HG03575 (cell line): ENCODE data around the gene GATAD2B.
A peak's percentile ranks its signal among the peaks of the same experiment; 100 is the strongest.
"Not testable (repeated sequence)": the region's sequence is repeated elsewhere in the genome, so short reads cannot be mapped to it uniquely, and the experiment has no call there.

Experiments
- ATAC-seq: cut with Tn5 transposase; IDR thresholded peaks from one replicate; pipeline ENCODE4 v1.9.1; 2021; ENCODE audit not compliant: unreplicated experiment, insufficient number of reproducible peaks, low FRiP score; ENCODE audit errors: extremely low read depth

The GATAD2B gene

DNA sequence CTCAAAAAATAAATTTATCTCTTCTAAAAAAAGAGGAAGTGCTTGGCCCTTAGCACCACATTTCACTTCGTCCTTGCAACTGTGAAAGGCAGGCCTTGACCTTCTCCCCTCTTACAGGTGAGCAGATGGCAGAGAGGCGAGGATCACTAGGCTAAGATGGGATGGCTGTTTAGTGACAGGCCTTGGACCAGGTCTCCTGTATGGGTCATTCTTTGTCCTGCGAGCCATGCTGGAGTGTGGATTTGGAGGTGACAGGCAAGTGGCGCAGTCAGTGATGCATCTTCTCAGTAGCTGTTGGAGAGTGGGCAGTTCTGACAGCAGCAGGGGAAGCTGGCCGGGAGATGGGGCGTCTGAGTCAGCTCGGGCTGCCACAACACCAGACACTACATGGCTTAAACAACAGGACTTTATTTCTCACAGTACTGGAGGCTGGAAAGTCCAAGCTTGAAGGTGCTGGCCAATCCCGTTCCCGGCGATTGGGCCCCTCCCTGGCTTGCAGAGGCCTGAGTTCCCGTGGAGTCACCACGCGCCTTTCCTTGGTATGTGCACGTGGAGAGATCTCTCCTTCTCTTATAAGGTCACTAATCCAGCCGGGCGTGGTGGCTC, 131.0 kb downstream of the GATAD2B start:
- no peak for ATAC-seq

DNA sequence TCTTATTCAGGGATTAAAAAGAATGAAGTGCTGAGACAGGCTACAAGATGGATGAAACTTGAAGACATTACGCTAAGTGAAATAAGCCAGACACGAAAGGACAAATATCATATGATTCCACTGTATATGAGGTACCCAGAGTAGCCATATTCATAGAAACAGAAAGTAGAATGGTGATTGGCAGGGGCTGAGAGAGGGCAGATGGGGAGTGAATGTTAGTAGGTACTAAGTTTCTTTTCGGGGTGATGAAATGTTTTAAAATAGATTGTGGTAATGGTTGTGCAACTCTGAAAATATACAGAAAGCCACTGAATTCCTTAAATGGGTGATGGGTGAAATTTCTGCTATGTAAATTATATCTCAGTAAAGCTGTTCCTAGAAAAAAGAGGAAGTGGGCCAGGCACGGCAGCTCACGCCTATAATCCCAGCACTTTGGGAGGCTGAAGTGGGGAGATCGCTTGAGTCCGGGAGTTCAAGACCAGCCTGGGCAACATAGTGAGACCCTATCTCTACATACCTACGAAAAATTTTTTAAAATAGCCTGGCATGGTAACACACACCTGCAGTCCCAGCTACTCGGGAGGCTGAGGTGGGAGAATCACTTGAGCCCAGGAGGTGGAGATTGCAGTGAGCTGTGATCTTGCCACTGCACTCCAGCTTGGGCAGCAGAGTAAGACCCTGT, 131.7 kb downstream of the GATAD2B start:
- peak; percentile 68 for ATAC-seq

DNA sequence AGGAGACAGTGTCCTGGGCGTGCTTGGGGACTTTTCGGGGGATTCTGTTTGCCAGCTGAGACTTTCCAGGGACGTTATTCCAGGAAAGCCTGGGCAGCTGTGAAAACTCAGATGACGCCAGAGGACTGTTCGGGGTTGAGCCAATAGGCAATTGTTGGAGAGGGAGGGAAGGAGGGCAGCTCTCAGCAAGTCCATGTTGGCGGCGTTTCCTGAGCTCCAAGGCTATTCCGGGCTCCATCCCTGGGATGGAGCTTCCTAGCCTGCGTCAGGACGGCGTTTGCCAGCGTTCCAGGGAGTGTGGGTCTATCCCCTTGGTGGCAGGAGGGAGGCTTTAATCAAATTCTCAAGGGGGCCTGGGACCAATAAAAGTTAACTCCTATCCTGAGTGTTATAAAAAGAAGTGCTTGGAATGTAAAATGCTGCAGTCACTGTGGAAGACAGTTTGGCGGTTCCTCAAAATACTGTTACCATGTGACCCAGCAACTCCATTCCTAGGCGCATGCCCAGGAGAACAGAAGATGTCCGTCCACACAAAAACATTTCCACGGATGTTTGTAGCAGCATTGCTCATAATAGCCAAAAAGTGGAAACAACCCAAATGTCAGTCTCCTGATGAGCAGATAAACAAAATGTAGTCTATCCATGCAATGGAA, 132.3 kb downstream of the GATAD2B start:
- ATAC-seq, result no peak

DNA sequence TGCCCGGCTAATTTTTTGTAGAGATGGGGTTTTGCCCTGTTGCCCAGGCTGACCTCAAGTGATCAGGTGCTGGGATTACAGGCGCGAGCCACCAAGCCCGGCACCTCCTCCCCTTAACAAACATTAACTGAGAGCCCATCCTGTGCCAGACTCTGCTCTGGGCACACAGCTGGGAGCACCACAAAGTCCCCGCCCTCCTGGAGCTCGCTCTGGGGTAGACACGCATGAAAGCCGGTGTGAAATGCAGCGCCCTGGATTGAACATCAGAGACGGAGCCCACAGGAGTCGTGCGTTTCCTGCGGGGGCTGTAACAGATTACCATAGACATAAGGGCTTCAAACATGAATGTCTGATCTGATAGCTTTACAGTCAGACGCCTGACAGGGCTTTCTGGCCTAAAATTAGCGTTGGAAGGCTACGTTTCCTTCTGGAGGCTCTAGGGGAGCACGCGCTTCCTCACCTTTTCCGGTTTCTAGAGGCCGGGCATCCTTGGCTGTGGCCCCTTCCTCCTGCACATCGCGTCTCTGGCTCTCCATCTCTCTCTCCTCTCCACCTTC, 133.2 kb downstream of the GATAD2B start:
- ATAC-seq, result no peak

DNA sequence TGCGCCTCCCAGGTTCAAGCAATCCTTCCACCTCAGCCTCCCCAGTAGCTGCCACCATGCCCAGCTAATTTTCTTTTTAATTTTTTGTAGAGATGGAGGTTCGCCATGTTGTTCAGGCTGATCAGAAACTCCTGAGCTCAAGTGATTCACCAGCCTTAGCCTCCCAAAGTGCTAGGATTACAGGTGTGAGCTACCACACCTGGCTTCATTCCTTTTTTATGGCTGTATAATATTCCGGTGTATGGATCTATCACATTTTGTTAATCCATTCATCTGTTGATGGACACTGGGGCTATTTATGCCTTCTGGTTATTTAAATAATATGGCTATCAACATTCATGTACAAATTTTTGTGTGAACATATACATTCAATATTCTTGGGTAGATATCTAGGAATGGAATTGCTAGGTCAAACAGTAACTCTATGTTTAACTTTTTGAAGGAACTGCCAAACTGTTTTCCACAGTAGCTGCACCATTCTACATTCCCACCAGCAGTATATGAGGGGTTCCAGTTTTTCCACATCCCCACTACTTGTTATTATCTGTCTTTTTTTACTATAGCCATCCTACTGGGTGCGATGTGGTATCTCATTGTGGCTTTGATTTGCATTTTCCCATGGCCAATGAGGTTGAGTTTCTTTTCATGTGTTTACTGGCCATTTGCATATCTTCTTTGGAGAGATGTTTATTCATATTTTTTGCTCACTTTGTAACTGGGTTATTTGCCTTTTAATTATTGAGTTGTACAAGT, 136.6 kb downstream of the GATAD2B start:
- no peak for ATAC-seq

DNA sequence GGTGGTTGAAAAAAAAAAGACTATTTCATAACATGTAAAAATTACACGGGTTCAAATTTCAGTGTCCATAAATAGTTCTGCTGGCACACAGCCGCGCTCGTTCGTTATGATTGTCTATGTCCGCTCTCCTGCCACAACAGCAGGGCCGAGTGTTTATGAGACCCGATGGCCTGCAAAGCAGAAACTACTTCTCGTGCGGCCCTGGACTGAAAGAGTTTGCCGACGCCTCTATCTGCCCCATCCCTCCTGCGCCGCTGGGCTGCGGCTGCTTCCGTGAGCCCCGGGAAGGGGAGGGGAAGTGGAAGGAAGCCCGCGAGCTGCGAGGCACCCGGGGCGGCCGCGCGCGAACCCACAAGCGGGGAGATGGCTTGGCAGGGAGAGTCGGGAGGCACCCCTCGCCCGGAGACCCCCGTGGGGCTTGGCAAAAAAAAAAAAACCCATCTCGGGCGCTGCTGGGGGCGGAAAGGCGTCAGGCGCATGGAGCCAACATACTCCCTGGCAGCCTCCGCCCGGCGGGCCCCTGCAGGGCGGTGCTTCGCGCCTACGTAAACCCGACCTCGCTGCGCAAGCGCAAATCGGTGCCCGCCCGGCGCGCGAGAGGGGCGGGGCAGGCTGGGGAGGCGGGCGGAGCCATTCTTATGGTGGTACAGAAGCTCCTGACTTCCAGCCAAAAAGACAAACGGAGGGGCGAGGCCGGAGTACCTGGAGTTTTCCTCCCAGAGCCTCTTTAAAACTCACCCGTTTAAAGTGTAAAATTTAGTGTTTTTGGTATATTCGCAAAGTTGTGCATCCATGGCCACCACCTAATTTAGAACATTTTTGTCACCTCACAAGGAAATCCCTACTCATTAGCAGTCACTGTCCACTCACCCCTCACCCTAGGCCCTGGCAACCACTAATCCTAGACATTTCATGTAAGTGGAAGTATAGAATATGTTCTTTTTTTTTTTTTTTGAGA, 139.3 kb downstream of the GATAD2B start:
- peak; percentile 44 for ATAC-seq

DNA sequence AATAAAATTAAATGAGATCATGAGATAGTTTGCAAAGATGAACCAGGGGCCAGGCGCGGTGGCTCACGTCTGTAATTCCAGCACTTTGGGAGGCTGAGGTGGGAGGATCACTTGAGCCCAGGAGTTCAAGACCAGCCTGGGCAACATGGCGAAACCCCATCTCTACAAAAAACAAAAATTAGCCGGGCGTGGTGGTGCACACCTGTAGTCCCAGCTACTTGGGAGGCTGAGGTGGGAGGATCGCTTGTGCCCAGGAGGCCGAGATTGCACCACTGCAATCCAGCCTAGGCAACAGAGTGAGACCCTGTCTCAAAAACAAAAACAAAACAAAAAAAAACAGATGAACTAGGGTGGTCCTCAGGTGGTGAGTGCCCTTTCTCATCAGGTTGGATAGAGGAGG, 140.1 kb downstream of the GATAD2B start:
- ATAC-seq, result not testable (repeated sequence)

DNA sequence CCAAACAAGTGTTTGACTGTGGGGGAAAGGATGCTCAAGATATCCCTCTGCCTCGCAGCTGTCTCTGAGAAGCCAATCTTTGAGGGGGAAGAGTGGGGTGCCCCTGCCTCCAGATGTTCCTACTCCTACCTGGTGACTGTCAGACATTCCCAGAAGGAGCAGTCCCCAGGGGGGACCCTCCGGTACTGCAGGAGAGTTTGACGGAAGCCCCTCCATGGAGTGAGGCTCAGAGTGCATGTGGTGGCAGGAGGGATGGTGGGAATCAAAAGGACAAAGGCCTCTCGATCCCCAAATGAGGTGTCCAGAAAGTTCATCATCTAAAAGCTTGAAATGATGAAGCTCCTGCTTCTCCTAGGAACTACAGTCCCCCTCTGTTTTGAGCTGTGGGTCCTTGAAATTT, 142.2 kb downstream of the GATAD2B start:
- no peak for ATAC-seq

DNA sequence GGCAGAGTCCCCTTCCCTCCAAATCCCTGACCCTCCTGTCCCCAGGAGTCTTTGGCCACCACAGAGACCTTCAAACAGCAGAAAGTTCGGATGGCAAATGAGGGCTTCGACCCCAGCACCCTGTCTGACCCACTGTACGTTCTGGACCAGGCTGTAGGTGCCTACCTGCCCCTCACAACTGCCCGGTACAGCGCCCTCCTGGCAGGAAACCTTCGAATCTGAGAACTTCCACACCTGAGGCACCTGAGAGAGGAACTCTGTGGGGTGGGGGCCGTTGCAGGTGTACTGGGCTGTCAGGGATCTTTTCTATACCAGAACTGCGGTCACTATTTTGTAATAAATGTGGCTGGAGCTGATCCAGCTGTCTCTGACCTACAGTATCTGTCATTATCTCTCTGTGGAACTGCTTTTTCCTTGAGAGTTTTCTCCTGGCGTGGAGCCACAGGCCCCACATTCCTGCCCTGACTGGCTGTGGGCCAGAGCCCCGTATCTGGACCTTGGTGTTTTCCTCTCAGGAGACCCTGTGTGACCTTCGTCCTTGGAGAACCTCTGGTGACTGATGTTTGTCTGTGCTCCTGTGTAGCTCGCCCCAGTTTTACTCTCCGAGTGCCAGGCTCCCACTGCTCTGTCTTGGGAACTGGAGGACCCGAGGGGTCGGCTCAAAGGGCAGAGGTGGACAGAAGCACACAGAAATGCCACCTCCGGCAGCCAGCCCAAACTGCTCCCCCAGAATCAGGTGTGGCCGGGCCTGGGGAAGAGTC, 142.8 kb downstream of the GATAD2B start:
- no peak for ATAC-seq

DNA sequence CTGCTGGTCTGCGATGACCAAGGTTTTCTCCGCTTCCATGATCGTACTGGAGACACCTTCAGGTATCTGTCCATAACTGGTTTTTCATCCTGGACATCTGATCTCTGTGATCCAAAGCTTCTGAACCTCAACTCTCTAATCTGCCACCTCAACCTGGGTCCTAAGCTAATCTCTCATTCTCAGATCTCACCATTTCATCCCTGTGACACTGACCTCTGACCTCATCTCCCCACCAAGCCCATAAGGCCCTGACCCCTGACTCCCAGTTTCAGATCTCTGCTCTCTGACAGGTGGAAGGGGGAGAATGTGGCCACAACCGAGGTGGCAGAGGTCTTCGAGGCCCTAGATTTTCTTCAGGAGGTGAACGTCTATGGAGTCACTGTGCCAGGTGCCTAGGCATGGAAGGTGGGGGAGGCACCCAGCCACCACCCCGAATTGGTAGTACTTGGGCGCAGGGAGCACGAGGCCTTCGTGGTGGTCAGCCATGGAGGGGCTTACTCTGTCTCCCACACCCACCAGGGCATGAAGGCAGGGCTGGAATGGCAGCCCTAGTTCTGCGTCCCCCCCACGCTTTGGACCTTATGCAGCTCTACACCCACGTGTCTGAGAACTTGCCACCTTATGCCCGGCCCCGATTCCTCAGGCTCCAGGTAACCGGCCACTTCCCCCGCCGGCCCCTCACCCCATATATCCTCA, 143.8 kb downstream of the GATAD2B start:
- no peak for ATAC-seq

DNA sequence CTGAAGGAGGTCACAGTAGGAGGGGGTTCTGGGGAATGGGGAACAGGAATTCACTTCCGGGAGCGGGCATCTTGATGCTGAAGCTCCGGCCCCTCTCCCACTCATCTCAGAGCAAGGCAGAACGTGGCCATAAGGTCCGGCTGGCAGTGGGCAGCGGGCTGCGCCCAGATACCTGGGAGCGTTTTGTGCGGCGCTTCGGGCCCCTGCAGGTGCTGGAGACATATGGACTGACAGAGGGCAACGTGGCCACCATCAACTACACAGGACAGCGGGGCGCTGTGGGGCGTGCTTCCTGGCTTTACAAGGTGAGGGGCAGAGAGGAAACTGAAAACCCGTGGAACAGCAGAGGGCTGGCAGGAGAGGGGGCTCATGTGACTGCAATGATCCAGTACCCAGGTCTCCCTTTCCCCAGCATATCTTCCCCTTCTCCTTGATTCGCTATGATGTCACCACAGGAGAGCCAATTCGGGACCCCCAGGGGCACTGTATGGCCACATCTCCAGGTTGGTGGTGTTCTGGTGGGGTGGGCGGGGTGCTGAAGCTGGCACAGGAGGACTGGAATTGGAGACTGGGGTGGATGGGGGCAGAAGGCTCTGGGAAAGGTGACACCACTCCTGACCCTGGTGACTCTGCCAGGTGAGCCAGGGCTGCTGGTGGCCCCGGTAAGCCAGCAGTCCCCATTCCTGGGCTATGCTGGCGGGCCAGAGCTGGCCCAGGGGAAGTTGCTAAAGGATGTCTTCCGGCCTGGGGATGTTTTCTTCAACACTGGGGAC, 144.5 kb downstream of the GATAD2B start:
- ATAC-seq, result no peak

DNA sequence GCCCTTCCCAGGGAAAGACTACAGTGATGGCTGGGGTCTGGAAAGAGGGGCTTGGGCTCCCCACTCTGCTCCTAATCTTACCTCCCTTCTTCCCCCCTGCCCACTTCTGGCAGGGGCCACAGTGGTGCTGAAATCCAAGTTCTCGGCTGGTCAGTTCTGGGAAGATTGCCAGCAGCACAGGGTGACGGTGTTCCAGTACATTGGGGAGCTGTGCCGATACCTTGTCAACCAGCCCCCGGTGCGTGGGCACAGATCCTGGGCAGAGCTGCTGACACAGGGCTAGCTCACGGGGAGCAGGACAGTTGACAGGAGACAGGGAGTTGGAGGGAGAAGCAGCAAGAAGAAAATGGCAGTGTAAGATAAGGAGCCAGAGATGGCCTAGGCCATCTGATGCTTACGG, 145.1 kb downstream of the GATAD2B start:
- no peak for ATAC-seq

DNA sequence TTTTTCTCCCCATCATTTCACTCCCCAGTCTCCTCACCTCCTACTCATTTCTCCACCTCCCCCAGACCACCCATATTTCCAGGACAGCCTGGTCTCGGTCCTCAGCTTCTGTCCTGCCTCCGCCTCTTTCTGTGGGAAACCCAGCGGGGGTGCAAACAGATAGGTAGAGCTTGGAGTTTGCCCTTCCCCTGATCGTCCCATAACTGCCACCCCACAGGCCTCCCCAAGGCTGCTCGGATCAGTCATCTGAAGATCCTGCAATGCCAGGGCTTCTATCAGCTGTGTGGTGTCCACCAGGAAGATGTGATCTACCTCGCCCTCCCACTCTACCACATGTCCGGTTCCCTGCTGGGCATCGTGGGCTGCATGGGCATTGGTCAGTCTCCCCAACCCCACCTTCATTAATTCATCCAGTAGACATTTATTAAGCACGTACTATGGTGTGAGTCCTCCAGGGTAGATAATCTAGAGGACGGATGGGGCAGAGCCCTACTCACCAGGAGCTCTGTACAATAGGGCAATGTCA, 145.9 kb downstream of the GATAD2B start:
- no peak for ATAC-seq

DNA sequence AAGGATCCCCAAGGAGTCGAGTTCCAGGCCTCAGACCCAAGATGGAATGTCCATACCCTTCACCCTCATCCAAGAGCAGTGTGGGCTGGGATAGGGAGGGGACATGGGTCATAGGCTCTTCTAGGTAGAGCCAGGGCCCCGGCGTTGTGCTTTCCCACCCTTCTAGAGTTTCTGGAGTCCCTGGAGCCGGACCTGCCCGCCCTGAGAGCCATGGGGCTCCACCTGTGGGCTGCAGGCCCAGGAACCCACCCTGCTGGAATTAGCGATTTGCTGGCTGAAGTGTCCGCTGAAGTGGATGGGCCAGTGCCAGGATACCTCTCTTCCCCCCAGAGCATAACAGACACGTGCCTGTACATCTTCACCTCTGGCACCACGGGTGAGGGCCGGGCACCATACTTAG, 146.4 kb downstream of the GATAD2B start:
- no peak for ATAC-seq

DNA sequence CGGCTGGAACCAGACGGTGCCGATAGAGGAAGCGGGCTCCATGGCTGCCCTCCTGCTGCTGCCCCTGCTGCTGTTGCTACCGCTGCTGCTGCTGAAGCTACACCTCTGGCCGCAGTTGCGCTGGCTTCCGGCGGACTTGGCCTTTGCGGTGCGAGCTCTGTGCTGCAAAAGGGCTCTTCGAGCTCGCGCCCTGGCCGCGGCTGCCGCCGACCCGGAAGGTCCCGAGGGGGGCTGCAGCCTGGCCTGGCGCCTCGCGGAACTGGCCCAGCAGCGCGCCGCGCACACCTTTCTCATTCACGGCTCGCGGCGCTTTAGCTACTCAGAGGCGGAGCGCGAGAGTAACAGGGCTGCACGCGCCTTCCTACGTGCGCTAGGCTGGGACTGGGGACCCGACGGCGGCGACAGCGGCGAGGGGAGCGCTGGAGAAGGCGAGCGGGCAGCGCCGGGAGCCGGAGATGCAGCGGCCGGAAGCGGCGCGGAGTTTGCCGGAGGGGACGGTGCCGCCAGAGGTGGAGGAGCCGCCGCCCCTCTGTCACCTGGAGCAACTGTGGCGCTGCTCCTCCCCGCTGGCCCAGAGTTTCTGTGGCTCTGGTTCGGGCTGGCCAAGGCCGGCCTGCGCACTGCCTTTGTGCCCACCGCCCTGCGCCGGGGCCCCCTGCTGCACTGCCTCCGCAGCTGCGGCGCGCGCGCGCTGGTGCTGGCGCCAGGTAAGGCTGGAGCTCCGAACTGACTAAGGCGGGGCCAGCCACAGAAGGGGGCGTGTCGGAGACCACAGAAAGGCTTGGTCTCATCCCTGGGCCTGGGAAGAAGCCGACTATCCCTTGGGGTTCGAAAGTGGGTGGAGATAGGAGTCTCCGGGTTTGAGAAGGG, 147.1 kb downstream of the GATAD2B start:
- no peak for ATAC-seq
